Melanocyte of skin (primary cell): ENCODE data around the gene ZNF140. TPM values are rescaled to one million over a fixed set of nuclear protein-coding genes. Genes with fewer than 3 reads are reported as not detected.

Experiments used
- total RNA-seq, 2 donors: library from RNA; depleted of rRNA; stranded (reverse); fragments of >200 nt; gene quantifications; 2 replicates each; pipeline ENCODE4 v1.2.3, GENCODE V29; 2012

The ZNF140 gene
- total RNA-seq = 10 to 100 TPM; 12.0 to 13.1 TPM

DNA sequence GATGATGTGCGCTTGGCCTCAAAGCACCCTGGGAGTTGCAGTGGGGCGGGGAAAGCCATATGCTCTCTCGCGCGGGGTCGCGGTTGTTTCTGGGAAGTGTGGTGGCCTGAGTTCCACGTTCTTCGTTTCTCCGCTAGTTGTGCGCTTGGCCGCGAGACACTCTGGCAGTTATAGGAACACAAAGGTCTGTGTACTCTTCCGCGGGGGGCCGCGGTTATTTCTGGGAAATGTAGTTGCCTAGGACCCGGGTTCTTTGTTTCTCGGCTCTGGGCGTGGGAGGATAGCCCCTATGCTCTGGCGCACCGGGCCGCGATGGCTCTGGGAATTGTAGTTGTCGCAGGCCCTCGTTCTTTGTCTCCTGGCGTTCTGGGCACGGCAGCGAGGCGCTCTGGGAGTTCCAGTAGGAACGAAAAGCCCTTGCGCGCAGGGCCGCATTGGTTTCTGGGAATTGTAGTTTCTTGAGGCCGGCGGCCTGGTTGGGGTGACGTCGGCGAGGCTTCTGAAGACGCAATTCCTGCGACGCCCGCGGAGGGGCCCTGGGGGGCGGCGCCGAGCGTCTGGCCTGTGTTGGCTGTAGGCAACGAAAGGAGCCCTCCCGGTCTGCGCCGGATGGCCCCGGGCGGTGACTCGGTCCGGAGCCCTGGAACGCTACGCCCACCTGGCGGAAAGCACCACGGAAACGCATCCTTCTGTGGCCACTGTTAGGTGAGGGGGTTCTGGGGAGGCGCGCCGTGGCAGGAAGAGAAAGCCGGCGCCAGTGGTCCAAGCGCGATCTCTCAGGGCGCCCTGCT lies at the start of gene ZNF140:
ZNF140 (plus strand) TSS at position 556 of the 791 bp plus-strand sequence. CDS start 398 bp downstream, outside the sequence.

DNA sequence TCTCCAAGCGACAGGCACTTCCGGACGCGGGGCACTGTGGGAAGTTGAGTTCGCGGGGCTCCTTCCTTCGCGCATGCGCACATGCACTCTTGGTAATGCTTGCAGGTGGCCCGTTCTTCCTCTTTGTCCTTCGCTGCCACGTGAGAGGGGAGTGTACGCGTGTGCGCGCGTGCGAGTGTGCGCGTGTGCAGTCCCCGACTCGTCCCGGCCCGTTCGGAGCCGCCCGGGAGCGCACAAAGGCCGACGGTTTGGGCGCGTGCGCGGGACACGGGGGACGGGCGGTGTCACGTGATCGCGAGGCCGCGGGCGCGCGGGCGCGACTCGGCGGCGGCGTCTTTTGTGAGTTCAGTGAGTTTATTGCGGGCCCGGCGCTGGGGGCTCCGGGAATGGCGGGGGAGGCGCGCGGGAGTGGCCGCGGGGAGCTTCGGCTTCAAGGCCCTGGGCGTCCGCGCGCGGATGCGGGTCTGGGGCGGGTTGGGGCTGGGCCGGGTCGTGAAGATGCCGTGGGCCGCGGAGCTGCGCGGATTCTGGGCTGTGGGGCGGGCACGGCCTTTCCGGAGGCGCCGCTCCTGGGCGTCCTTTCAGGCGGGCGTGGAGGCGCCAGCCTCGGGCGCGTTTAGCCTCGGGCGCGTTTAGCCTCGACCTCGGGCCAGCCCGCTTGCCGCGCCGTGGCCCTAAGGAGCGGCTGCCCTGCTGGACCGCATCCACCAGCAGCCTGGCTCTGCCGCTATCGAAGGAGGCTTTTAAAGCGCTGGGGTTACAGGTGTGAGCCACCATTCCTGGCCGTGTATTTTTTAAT lies 43.3 kb upstream of the ZNF140 start, which contains the start of gene ZNF84:
ZNF84 (plus strand) TSS at position 303 of the 799 bp plus-strand sequence. CDS start 3,959 bp downstream, outside the sequence.

GRCh38 chr12:133130038-133130807 lies 49.5 kb downstream of the ZNF140 start, which contains the start of the genes ZNF10 and ZNF891:
Gene ZNF10 (plus strand): TSS chr12:133130627. CDS start chr12:133144493, 13,866 bp downstream.
Gene ZNF891 (minus strand): TSS chr12:133130274. CDS start chr12:133121918, 8,356 bp downstream.

Other genes starting within 250 kb of the ZNF140 start
- 10 to 100 TPM; 37.6 to 41.0 TPM for gene CHFR, start 193.3 kb upstream of the ZNF140 start, total RNA-seq
- 10 to 100 TPM in 1 of 2 donors, 1 to 10 TPM in 1; 6.5 to 10.3 TPM for gene ZNF605, start 124.6 kb upstream of the ZNF140 start, total RNA-seq
- 10 to 100 TPM; 15.0 to 17.9 TPM for gene ZNF26, start 94.6 kb upstream of the ZNF140 start, total RNA-seq
- 10 to 100 TPM; 13.7 to 15.8 TPM for gene ZNF84, start 43.4 kb upstream of the ZNF140 start, total RNA-seq
- under 1 TPM; 0.67 to 0.69 TPM for gene ZNF891, start 49.4 kb downstream of the ZNF140 start, total RNA-seq
- 1 to 10 TPM; 4.7 to 6.9 TPM for gene ZNF10, start 49.7 kb downstream of the ZNF140 start, total RNA-seq
- 10 to 100 TPM; 16.2 to 20.0 TPM for gene ZNF268, start 100.6 kb downstream of the ZNF140 start, total RNA-seq
- gene ANHX, start 155.0 kb downstream of the ZNF140 start, total RNA-seq = not detected